Testis (tissue), 3 donors: ENCODE data around the gene ARHGDIA. TPM values are rescaled to one million over a fixed set of nuclear protein-coding genes. Genes with fewer than 3 reads are reported as not detected.
A peak's percentile ranks its signal among the peaks of the same experiment; 100 is the strongest.

ENCODE experiments used
- DNase-seq: peaks from one replicate; pipeline ENCODE4 v3.0.0-alpha.2; 2019
- H3K27ac ChIP-seq, 2 donors: fragments of 200-600 bp; sonication (generic); one replicate each; pipeline ENCODE4 v1.5.1; 2019
- H3K27me3 ChIP-seq: fragments of 200-600 bp; sonication (generic); one replicate; pipeline ENCODE4 v1.5.1; 2019
- H3K36me3 ChIP-seq: fragments of 200-600 bp; sonication (generic); one replicate; pipeline ENCODE4 v1.5.1; 2017; ENCODE audit warnings: low read depth; ENCODE audit errors: missing control alignments
- H3K4me1 ChIP-seq: fragments of 200-600 bp; sonication (generic); one replicate; pipeline ENCODE4 v1.5.1; 2019
- H3K4me3 ChIP-seq, 2 donors: fragments of 200-600 bp; sonication (generic); one replicate each; pipeline ENCODE4 v1.5.1; 2017 to 2019
- H3K9me3 ChIP-seq: fragments of 200-600 bp; sonication (generic); one replicate; pipeline ENCODE4 v1.5.1; 2017
- POLR2A ChIP-seq: fragments of 450-650 bp; IDR thresholded peaks from one replicate; pipeline ENCODE4 v1.6.1; 2017; ENCODE audit warnings: antibody characterized with exemption, mild to moderate bottlenecking, moderate library complexity
- WGBS, 2 donors: methylation state at CpG; one replicate each; pipeline ENCODE4 v1.1.5; 2018; 5-methylcytosine and 5-hydroxymethylcytosine counted together
- intact Hi-C: fragments of 100-400 bp; cut with DNase I; formaldehyde crosslinking; loops from one replicate; pipeline ENCODE4 v1.15.1; 2023; ENCODE audit warnings: low total_unique reads
- polyA plus RNA-seq: library from polyadenylated mRNA; stranded (reverse); fragments of 350-450 nt; fragmentation: Illumina TruSeq; extraction: RNeasy Lipid Tissue Mini Kit (QIAGEN cat#74804); gene quantifications from one replicate; pipeline ENCODE4 v1.2.3, GENCODE V29; 2014; ENCODE audit warnings: low read depth, low replicate concordance; ENCODE audit not compliant: insufficient read depth
- total RNA-seq, 2 donors: library from RNA; depleted of rRNA; stranded (reverse); fragments of >200 nt; gene quantifications; one replicate each; pipeline ENCODE4 v1.2.3, GENCODE V29; 2016
- TF ChIP-seq, protein P1 (sequence below), 3 experiments: fragments of 450-650 bp in 2 of 3; fragments of 200-600 bp in 1 of 3; sonication (generic) in 1 of 3; IDR thresholded peaks; one replicate each; pipeline ENCODE4 v1.5.1; 2016 to 2019; ENCODE audit warnings: antibody characterized with exemption in 3 of 3, mild to moderate bottlenecking in 2 of 3, moderate library complexity in 1 of 3

ARHGDIA gene
- total and polyA plus RNA-seq, 3 donors from 2014 or later, result 135 to 201 (median 161) TPM

DNA sequence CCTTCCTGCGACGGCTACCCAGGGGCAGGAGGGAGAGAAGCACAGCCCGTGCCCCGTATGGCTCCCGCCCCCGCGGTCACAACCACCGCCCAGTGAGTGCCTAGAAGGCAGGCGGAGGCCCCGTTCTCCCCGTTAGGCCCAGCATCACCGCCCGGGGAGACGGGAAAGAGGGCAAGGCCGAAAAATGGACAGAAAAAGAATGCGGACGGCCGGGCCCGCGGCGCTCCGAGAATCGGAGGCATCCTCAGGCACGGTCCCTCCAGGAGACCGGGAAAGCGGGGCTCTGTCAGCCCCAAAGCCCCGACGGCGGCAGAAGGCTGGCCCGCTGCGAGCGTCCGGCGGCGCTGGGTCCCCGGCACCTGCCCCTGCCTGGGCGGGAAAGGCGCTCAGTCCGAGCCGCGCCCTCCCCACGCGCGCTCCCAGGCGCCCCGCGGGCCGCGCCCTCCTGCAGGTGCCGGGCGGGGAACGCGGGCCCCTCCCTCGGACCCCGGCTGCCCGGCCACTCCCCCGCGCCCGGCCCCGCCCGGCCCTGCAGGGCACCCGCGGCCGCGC is 38.5 kb downstream of the ARHGDIA start:
- TF ChIP-seq POLR2A, result no peak
- TF ChIP-seq, protein P1, sequence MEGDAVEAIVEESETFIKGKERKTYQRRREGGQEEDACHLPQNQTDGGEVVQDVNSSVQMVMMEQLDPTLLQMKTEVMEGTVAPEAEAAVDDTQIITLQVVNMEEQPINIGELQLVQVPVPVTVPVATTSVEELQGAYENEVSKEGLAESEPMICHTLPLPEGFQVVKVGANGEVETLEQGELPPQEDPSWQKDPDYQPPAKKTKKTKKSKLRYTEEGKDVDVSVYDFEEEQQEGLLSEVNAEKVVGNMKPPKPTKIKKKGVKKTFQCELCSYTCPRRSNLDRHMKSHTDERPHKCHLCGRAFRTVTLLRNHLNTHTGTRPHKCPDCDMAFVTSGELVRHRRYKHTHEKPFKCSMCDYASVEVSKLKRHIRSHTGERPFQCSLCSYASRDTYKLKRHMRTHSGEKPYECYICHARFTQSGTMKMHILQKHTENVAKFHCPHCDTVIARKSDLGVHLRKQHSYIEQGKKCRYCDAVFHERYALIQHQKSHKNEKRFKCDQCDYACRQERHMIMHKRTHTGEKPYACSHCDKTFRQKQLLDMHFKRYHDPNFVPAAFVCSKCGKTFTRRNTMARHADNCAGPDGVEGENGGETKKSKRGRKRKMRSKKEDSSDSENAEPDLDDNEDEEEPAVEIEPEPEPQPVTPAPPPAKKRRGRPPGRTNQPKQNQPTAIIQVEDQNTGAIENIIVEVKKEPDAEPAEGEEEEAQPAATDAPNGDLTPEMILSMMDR (IDR thresholded peaks at IDR 0.05), result no peak
- Histone ChIP-seq H3K27ac (peak overlapping the region; percentile 56 to 83), H3K36me3 (no peaks in the 10 kb centered on the region), H3K27me3 (no peaks in the 10 kb centered on the region), H3K4me3 (peak overlapping the region; percentile 84), H3K4me1 (peaks cover 12% of the 10 kb centered on the region), H3K9me3 (no peaks in the 10 kb centered on the region)
- intact Hi-C loops, result no loop called here
- WGBS, 2 donors, result 0% methylated on average over 7 to 47 of the region's 65 CpGs
- DNase-seq, result peak; percentile 34

DNA sequence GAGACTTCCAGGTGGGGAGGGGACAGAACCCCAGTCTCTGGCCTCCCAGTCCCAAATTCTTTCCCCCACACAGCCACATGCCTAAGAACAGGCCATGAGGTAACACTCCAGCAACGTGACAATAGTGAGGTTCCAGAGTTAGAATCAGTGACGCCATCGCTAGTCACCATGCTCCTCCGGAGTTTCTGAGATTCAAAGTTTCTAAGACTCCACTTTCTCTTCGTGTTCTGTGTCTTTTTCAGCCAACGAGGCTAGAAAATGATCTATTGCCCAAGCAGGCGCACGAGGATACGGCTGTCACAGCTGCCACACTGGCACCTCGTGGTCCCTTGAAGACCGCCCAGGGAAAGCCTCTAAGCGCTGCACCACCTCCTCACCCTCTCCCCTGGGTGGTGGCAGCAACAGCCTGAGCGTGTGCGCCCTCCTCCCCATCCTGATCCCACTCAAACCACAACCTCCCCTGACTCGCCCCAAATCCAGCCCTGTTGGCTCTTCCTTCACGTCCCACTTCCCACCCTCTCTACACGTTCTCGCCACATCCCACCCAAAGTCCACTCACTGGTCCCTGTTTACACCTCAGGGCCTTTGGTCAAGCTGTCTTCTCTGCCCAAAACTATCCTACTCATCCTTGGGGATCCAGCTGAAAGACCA is 39.1 kb downstream of the ARHGDIA start:
- peak; percentile 35 for DNase-seq
- intact Hi-C loops, result no loop called here
- no peaks in the 10 kb centered on the region for H3K9me3 ChIP-seq
- no peak for TF ChIP-seq POLR2A
- TF ChIP-seq, protein P1 (IDR thresholded peaks at IDR 0.05), result no peak
- H3K27ac ChIP-seq, result peak overlapping the region; percentile 56 to 83
- no peaks in the 10 kb centered on the region for H3K36me3 ChIP-seq
- no peaks in the 10 kb centered on the region for H3K27me3 ChIP-seq
- peak overlapping the region; percentile 84 for H3K4me3 ChIP-seq
- 13 to 23% methylated on average over 13 to 18 of the region's 18 CpGs for WGBS, 2 donors
- H3K4me1 ChIP-seq, result peaks cover 12% of the 10 kb centered on the region

DNA sequence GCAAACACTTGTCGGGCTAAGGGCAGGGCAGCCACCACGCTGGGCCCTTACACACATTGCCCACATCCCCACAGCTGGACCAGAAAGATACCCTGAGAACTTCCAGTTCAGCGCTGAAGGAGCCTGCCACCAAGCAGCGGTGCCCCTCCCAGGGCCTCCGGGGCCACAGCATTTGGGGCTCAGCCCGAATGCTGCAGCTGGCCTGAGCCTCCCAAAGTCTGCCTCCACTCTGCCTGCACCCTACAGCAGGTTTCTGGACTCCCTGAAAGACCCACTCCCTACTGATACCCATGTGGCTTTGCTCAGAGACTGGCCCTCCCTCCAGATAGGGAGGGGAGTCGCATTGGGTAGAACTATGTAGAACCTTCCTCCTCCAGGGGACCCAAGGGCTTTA is 39.6 kb downstream of the ARHGDIA start:
- no peak for DNase-seq
- 66 to 78% methylated on average over 3 to 6 of the region's 7 CpGs for WGBS, 2 donors
- Histone ChIP-seq H3K27ac (no peak overlapping the region), H3K36me3 (no peaks in the 10 kb centered on the region), H3K27me3 (no peaks in the 10 kb centered on the region), H3K4me1 (peaks cover 12% of the 10 kb centered on the region), H3K4me3 (peak overlapping the region in 1 of 2 donors; percentile 84), H3K9me3 (no peaks in the 10 kb centered on the region)
- TF ChIP-seq, protein P1 (IDR thresholded peaks at IDR 0.05), result no peak
- no peak for TF ChIP-seq POLR2A
- intact Hi-C loops, result no loop called here

DNA sequence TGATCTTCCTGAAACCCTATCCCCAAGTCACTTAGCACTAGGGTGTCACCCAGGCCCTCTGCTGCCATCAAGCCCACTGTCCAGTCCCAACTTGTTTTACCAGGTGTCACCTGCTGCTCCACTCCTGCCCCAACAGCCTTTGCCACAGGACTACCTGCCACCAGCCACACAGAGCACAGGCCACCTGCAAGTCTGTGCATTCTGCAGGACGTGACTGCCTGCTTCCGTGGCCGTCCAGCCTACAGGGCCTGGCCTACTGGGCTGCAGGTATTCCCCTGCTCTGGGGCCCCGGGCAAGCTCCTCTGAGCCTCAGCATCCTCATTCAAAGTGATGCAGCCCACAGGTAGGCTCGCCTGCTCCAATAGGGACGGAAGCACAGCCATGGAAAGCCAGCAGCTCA is 41.3 kb downstream of the ARHGDIA start:
- no peak overlapping the region for H3K27ac ChIP-seq
- WGBS, 2 donors, result 83 to 100% methylated on average over 6 of the region's 6 CpGs
- intact Hi-C loops, result no loop called here

More for the DNA sequence above, 41.3 kb downstream of the ARHGDIA start:
- DNase-seq, result no peak
- H3K36me3 ChIP-seq, result no peaks in the 10 kb centered on the region
- H3K4me1 ChIP-seq, result peaks cover 12% of the 10 kb centered on the region
- no peaks in the 10 kb centered on the region for H3K9me3 ChIP-seq
- H3K27me3 ChIP-seq, result no peaks in the 10 kb centered on the region
- H3K4me3 ChIP-seq, result no peak overlapping the region
- TF ChIP-seq, protein P1 (IDR thresholded peaks at IDR 0.05), result no peak
- TF ChIP-seq POLR2A, result no peak
